ENCODE results near the gene ACTL9. TPM values are rescaled to one million over a fixed set of nuclear protein-coding genes. Genes with fewer than 3 reads are reported as not detected.

Gene ACTL9
- total RNA-seq, 2 experiments from 2014 or later: not detected

DNA sequence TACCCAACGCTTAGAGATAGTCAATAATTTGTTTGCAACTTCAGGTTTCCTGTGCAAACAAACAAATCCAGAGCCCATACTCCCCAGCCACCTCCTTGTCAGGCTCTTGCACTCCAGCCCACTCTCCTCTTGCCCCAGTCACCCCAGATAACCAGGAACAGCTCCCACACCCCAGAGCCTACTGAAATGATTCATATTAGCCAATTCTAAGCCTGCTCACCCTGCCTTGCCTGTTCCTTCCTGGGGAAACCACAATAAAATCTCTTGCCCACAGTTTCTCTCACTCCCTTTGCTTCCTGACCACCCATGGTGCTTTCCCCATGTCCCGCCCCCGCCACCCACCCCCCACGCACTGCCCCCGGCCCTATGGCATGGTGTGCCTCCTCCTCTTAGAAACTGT lies 3.8 kb upstream of the ACTL9 start:
- ChIA-PET POLR2A (no interaction called here), CTCF (no interaction called here)
- Mint-ChIP-seq H3K9me3 (ENCODE audit: low read depth) (no peaks in the 10 kb centered on the region), H3K27me3 (peaks cover 2% of the 10 kb centered on the region), H3K27ac (no peak overlapping the region), H3K4me1 (peaks cover 44% of the 10 kb centered on the region), H3K4me3 (no peak overlapping the region), H3K36me3 (ENCODE audit: low read depth) (no peaks in the 10 kb centered on the region)
- intact Hi-C loops (cut with DNase I, micrococcal nuclease): no loop called here
- DNase-seq (peak; percentile 52), ATAC-seq (peak; percentile 84)

GRCh38 chr19:8700956-8701355 lies 2.4 kb upstream of the ACTL9 start:
- POLR2A ChIA-PET: no interaction called here
- H3K9me3 Mint-ChIP-seq (ENCODE audit: low read depth): no peaks in the 10 kb centered on the region
- H3K27me3 Mint-ChIP-seq: peaks cover 2% of the 10 kb centered on the region
- H3K4me3 Mint-ChIP-seq: no peak overlapping the region
- H3K4me1 Mint-ChIP-seq: peaks cover 45% of the 10 kb centered on the region
- intact Hi-C loops (cut with DNase I, micrococcal nuclease): no loop called here
- H3K27ac Mint-ChIP-seq: no peak overlapping the region
- no peaks in the 10 kb centered on the region for H3K36me3 Mint-ChIP-seq (ENCODE audit: low read depth)
- DNase-seq (no peak), ATAC-seq (no peak)
- CTCF ChIA-PET: interaction anchor here (1.0 kb wide), 1 partner anchor 46 kb away, joined by 3 read pairs; no protein-coding TSS in a partner anchor

DNA sequence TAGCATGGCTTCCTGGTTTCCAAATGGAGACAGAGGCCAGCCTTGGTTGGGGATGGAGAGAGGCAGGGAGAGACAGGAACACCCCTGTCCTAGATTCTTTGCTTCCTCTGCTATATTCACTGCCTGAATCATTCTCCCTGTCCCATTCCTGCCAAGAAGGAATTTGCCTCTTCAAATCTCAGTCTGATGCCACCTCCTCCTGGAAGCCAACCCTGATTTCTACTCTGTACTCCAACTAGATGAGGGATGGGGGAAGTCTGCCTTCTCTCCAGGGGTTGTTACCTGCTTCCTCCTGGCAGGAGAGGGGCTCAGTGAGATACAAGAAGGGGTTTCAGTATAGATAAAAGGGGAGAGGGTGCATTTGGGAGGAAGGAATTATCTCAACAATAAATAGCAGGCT lies 1.3 kb upstream of the ACTL9 start:
- Mint-ChIP-seq H3K4me1 (peaks cover 37% of the 10 kb centered on the region), H3K9me3 (ENCODE audit: low read depth) (no peaks in the 10 kb centered on the region), H3K27ac (no peak overlapping the region), H3K27me3 (peaks cover 2% of the 10 kb centered on the region), H3K36me3 (ENCODE audit: low read depth) (no peaks in the 10 kb centered on the region), H3K4me3 (no peak overlapping the region)
- ChIA-PET CTCF (no interaction called here), POLR2A (no interaction called here)
- ATAC-seq: no peak
- DNase-seq: no peak
- intact Hi-C loops (cut with DNase I, micrococcal nuclease): loop anchor here in 1 of 2 experiments (5.0 kb wide), 1 partner anchor 382 kb away; no protein-coding TSS in a partner anchor

GRCh38 chr19:8697671-8698432 lies 743 bp downstream of the ACTL9 start:
- no peak for ATAC-seq

DNA sequence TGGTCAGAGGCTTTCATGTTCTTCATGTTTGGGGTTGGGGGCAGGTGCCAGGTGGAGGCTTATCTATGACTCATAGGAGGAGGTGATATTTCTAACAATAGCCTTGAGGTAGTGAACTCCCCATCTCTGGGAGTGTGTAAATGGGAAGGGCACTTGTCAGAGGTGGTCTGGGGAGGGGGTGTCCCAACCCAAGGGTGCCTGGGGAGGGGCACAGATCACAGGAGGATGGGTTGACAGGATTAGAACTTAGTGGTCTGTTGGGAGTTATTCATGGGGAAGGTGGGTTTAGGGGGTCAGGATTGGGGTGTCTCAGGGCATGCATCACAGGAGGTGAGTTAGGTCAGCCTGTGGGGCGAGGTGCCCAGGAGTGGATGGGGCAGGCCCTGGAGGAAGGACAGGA lies 1.6 kb downstream of the ACTL9 start:
- ATAC-seq (no peak), DNase-seq (no peak)
- ChIA-PET CTCF (no interaction called here), POLR2A (no interaction called here)
- Mint-ChIP-seq H3K27ac (no peak overlapping the region), H3K9me3 (ENCODE audit: low read depth) (no peaks in the 10 kb centered on the region), H3K4me1 (peaks cover 12% of the 10 kb centered on the region), H3K4me3 (no peak overlapping the region), H3K36me3 (ENCODE audit: low read depth) (no peaks in the 10 kb centered on the region), H3K27me3 (peaks cover 4% of the 10 kb centered on the region)
- intact Hi-C loops (cut with DNase I, micrococcal nuclease): loop anchor here in 1 of 2 experiments (5.0 kb wide), 1 partner anchor 385 kb away; no protein-coding TSS in a partner anchor

More at GRCh38 chr19:8697671-8698432, 743 bp downstream of the ACTL9 start:
- CTCF ChIA-PET: interaction anchor here (0.7 kb wide), 1 partner anchor 163 kb away, joined by 3 read pairs; no protein-coding TSS in a partner anchor
- POLR2A ChIA-PET: no interaction called here
- H3K27me3 Mint-ChIP-seq: peaks cover 4% of the 10 kb centered on the region
- intact Hi-C loops (cut with DNase I, micrococcal nuclease): loop anchor here in 1 of 2 experiments (5.0 kb wide), 1 partner anchor 384 kb away; no protein-coding TSS in a partner anchor
- no peaks in the 10 kb centered on the region for H3K9me3 Mint-ChIP-seq (ENCODE audit: low read depth)
- peaks cover 20% of the 10 kb centered on the region for H3K4me1 Mint-ChIP-seq
- no peak overlapping the region for H3K4me3 Mint-ChIP-seq
- DNase-seq: peak; percentile 51
- no peak overlapping the region for H3K27ac Mint-ChIP-seq
- no peaks in the 10 kb centered on the region for H3K36me3 Mint-ChIP-seq (ENCODE audit: low read depth)

DNA sequence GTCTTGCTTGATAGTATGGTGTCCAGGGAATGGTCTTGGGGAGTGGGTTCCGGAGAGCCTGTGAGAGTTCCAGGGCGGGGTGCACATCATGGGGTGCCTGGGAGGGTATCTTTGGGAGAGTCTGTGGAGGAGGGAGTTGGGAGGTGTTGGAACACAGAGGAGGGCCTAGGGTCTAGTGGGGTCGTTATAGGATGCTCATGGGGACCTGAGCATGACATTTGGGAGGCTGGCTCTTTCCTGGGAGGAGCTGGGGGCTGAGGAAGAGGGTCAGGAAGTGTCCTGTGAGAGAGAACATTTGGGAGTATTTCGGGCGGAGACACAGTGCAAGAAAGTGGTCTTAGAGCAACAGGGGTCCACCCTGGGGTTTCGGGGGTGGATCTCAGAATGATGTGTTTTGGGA lies 2.7 kb downstream of the ACTL9 start:
- ChIA-PET CTCF (interaction anchor here (2.1 kb wide), 1 partner anchor 31 kb away, joined by 7 read pairs; no protein-coding TSS in a partner anchor), POLR2A (no interaction called here)
- ATAC-seq (no peak), DNase-seq (no peak)
- intact Hi-C loops (cut with DNase I, micrococcal nuclease): loop anchor here in 1 of 2 experiments (5.0 kb wide), 1 partner anchor 386 kb away; no protein-coding TSS in a partner anchor
- peaks cover 4% of the 10 kb centered on the region for H3K27me3 Mint-ChIP-seq
- H3K4me1 Mint-ChIP-seq: peaks cover 3% of the 10 kb centered on the region
- H3K36me3 Mint-ChIP-seq (ENCODE audit: low read depth): no peaks in the 10 kb centered on the region
- no peak overlapping the region for H3K27ac Mint-ChIP-seq
- no peak overlapping the region for H3K4me3 Mint-ChIP-seq
- no peaks in the 10 kb centered on the region for H3K9me3 Mint-ChIP-seq (ENCODE audit: low read depth)

- intact Hi-C loops (cut with DNase I, micrococcal nuclease): loop anchor here in 1 of 2 experiments (5.0 kb wide), 1 partner anchor 387 kb away; no protein-coding TSS in a partner anchor
- ChIA-PET CTCF (interaction anchor here (0.6 to 4.5 kb wide), 4 partner anchors 26 to 65 kb away, joined by 3 to 43 read pairs (median 5); partner anchors contain the start of gene OR2Z1), POLR2A (no interaction called here)
- H3K27me3 Mint-ChIP-seq: peaks cover 4% of the 10 kb centered on the region
- H3K9me3 Mint-ChIP-seq (ENCODE audit: low read depth): no peaks in the 10 kb centered on the region
- H3K4me3 Mint-ChIP-seq: no peak overlapping the region
- peaks cover 3% of the 10 kb centered on the region for H3K4me1 Mint-ChIP-seq
- no peaks in the 10 kb centered on the region for H3K36me3 Mint-ChIP-seq (ENCODE audit: low read depth)
- DNase-seq (no peak), ATAC-seq (no peak)
- H3K27ac Mint-ChIP-seq: no peak overlapping the region
Observed at GRCh38 chr19:8695501-8695900, 3.1 kb downstream of the ACTL9 start.

DNA sequence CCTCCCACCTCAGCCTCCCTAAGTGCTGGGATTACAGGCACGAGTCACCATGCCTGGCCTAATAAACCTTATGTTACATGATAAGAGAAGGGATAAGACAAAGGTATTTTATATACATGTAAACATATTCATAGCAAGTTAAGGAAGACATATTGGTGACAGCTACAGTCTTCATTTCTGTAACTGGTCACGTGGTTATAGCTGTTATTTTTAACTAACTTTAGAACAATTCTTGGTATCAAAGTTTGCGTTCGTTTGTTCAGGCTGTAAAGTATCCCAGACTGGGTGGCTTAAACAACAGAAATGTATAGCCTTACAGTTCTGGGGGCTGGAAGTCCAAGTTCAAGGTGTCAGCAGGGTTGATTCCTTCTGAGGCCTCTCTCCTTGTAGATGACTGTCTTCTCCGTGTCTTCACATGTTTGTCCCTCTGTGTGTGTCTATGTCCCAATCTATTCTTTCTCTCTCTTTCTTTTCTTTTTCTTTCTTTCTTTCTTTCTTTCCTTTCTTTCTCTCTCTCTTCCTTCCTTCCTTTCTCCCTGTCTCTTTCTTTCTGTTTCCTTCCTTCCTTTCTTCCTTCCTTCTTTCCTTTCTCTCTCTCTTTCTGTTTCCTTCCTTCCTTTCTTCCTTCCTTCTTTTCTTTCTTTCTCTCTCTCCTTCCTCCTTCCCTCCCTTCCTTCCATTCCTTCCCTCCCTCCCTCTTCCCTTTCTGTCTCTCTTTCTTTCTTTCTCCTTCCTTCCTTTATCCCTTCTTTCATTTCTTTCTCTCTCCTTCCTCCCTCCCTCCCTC lies 7.6 kb downstream of the ACTL9 start:
- intact Hi-C loops (cut with DNase I, micrococcal nuclease): no loop called here
- no peak overlapping the region for H3K27ac Mint-ChIP-seq

GRCh38 chr19:8688930-8689329 lies 9.7 kb downstream of the ACTL9 start:
- intact Hi-C loops (cut with DNase I, micrococcal nuclease): no loop called here
- Mint-ChIP-seq H3K27me3 (peaks cover 2% of the 10 kb centered on the region), H3K27ac (no peak overlapping the region), H3K36me3 (ENCODE audit: low read depth) (no peaks in the 10 kb centered on the region), H3K4me3 (no peak overlapping the region), H3K9me3 (ENCODE audit: low read depth) (no peaks in the 10 kb centered on the region), H3K4me1 (no peaks in the 10 kb centered on the region)
- no peak for DNase-seq
- ATAC-seq: no peak
- ChIA-PET POLR2A (no interaction called here), CTCF (interaction anchor here (0.8 to 2.0 kb wide), 2 partner anchors 34 to 47 kb away, joined by 3 to 15 read pairs; no protein-coding TSS in a partner anchor)

More for the DNA sequence above, 7.6 kb downstream of the ACTL9 start:
- POLR2A ChIA-PET: no interaction called here
- H3K9me3 Mint-ChIP-seq (ENCODE audit: low read depth): no peaks in the 10 kb centered on the region
- H3K4me3 Mint-ChIP-seq: no peak overlapping the region
- DNase-seq (no peak), ATAC-seq (no peak)
- peaks cover 2% of the 10 kb centered on the region for H3K27me3 Mint-ChIP-seq
- H3K36me3 Mint-ChIP-seq (ENCODE audit: low read depth): no peaks in the 10 kb centered on the region
- CTCF ChIA-PET: interaction anchor here (2.0 to 4.5 kb wide), 2 partner anchors 36 kb away, joined by 15 to 43 read pairs; no protein-coding TSS in a partner anchor
- no peaks in the 10 kb centered on the region for H3K4me1 Mint-ChIP-seq

DNA sequence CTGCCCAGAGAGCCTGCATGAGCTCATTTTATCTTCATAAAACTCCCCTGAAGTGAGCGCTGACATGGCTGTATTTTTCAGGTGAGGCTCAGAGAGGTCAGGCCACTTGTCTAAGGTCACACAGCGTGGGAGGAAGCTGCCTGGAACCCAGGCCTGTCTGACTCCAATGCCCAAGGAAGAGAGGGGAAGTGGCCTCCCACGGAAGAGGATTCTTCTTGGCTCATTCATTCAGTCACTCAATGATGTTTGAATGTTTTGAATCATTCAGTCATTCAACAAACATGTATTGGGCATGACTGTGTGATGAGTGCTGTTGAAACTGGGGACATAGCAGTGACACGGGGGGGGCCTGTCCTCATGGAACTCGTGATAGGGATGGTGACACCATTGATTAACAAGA lies 12.0 kb downstream of the ACTL9 start:
- Mint-ChIP-seq H3K27ac (no peak overlapping the region), H3K9me3 (ENCODE audit: low read depth) (no peaks in the 10 kb centered on the region), H3K36me3 (ENCODE audit: low read depth) (no peaks in the 10 kb centered on the region), H3K4me1 (peaks cover 10% of the 10 kb centered on the region), H3K27me3 (no peaks in the 10 kb centered on the region), H3K4me3 (no peak overlapping the region)
- ATAC-seq (no peak), DNase-seq (no peak)
- POLR2A ChIA-PET: no interaction called here
- intact Hi-C loops (cut with DNase I, micrococcal nuclease): no loop called here
- CTCF ChIA-PET: interaction anchor here (0.6 to 2.0 kb wide), 4 partner anchors 21 to 147 kb away, joined by 3 to 8 read pairs (median 4); no protein-coding TSS in a partner anchor

DNA sequence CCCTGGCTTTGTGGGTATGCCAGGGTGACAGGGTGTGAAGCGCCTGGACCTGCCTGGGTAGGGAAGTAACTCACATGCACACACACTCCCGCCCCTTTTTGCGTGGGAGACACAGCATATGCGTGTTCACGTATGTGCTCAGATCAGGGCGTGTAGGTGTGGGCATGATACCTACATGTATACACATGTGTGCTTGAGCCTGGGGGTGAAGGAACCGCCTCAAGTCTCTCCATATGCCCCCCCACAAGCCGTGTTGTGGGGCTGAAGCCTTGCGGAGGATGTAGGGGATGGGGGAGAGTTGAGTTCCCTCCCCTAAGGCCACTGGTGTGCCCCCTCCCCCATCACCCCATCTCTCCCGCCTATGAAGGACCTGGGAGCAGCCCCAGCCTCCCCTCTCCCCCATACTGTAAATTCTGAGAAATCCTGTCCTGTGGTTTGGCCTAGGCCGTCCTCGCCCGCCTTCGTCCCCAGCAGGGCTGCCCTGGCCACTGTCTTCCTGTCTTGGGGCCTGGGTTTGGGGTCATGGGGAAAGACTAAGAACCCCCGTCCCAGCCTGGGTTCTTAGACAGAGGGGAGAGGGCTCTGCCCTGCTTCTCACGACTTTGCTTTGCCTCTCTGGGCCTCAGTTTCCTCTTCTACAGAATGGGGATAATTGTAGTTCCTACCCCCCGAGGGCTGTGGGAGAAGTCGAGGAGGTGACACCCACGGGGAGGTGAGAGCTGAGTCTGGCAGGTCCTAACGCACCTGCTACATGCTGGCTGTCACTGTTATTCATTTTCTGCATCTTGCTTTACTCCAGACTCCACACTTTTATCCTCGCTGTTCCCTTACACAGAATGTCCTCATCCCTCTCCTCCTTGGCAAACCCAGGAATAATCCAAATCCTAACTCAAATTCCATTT lies 14.3 kb downstream of the ACTL9 start:
- Mint-ChIP-seq H3K36me3 (ENCODE audit: low read depth) (no peaks in the 10 kb centered on the region), H3K27me3 (no peaks in the 10 kb centered on the region), H3K4me3 (no peak overlapping the region), H3K27ac (no peak overlapping the region), H3K9me3 (ENCODE audit: low read depth) (no peaks in the 10 kb centered on the region), H3K4me1 (peaks cover 14% of the 10 kb centered on the region)
- no peak for DNase-seq
- POLR2A ChIA-PET: no interaction called here
- CTCF ChIA-PET: interaction anchor here (0.9 to 1.7 kb wide), 2 partner anchors 10 to 43 kb away, joined by 4 to 8 read pairs; no protein-coding TSS in a partner anchor
- intact Hi-C loops (cut with DNase I, micrococcal nuclease): no loop called here
- ATAC-seq: no peak
